NT2/D1 (cell line): ENCODE data around the gene NT5M.

Experiments
- YY1 ChIP-seq: IDR thresholded peaks from 2 replicates; pipeline ENCODE4 v1.6.1; 2011; ENCODE audit not compliant: insufficient read length, insufficient read depth
- ZNF274 ChIP-seq: IDR thresholded peaks from 2 replicates; pipeline ENCODE4 v1.6.1; 2011; ENCODE audit warnings: mild to moderate bottlenecking, low read depth, low read length

DNA sequence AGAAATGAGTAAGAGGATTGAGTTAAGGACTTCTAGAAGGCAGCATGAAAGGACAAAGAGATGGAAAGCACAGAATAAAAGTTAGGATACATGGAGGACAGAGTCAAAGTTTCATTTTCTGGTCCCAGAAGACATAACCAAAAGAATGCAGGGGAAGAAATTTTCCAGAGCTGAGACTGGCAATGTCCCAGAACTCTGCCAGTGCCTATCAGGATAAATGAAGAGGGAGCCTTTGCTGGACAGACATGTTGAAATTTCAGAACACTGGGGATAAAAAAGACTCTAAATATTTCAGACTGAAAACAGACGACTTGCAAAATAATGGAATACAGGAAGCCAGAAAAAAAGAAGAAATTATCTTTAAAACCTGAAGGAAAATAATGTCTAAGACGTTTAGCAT lies 55.7 kb downstream of the NT5M start:
- TF ChIP-seq YY1, result no peak
- TF ChIP-seq ZNF274, result no peak
